ENCODE measurements around the gene PCDHGB1.
"Not testable (repeated sequence)": the region's sequence is repeated elsewhere in the genome, so short reads cannot be mapped to it uniquely, and the experiment has no call there.

Gene PCDHGB1

GRCh38 chr5:141373673-141374317 is 23.9 kb downstream of the PCDHGB1 start, which contains the start of gene PCDHGA6:
Gene PCDHGA6 (plus strand): TSS chr5:141373891. CDS start chr5:141374084, 193 bp downstream.
- no peaks in the 10 kb centered on the region for H3K36me3 ChIP-seq (ENCODE audit: control insufficient read depth, insufficient read depth, low read length)
- H3K27me3 ChIP-seq (replicated peaks; ENCODE audit: control insufficient read depth, insufficient read depth, low read length) = no peaks in the 10 kb centered on the region
- no peak for TF ChIP-seq CTCF (IDR thresholded peaks at IDR 0.05; ENCODE audit: insufficient read depth, low read length, poor library complexity, severe bottlenecking)
- no peak within 1 kb of the TSS for H3K4me3 ChIP-seq (replicated peaks; ENCODE audit: low read depth, low read length)
- no peak for DNase-seq (ENCODE audit: extremely low read depth, insufficient read length)

- Histone ChIP-seq H3K4me3 (replicated peaks; ENCODE audit: low read depth, low read length) (no peak overlapping the region), H3K27me3 (replicated peaks; ENCODE audit: control insufficient read depth, insufficient read depth, low read length) (no peaks in the 10 kb centered on the region), H3K36me3 (ENCODE audit: control insufficient read depth, insufficient read depth, low read length) (no peaks in the 10 kb centered on the region)
- DNase-seq (ENCODE audit: extremely low read depth, insufficient read length) = no peak
- no peak for TF ChIP-seq CTCF (IDR thresholded peaks at IDR 0.05; ENCODE audit: insufficient read depth, low read length, poor library complexity, severe bottlenecking)
Observed at GRCh38 chr5:141374627-141375026, 24.7 kb downstream of the PCDHGB1 start.

- not testable (repeated sequence) for H3K36me3 ChIP-seq (ENCODE audit: control insufficient read depth, insufficient read depth, low read length); H3K4me3 ChIP-seq (replicated peaks; ENCODE audit: low read depth, low read length); H3K27me3 ChIP-seq (replicated peaks; ENCODE audit: control insufficient read depth, insufficient read depth, low read length); DNase-seq (ENCODE audit: extremely low read depth, insufficient read length)
Observed at GRCh38 chr5:141375444-141376155, 25.7 kb downstream of the PCDHGB1 start.

GRCh38 chr5:141382469-141383294 is 32.8 kb downstream of the PCDHGB1 start, which contains the start of gene PCDHGA7:
Gene PCDHGA7 (plus strand): TSS chr5:141382742. CDS start chr5:141382900, 158 bp downstream.
- Histone ChIP-seq H3K36me3 (ENCODE audit: control insufficient read depth, insufficient read depth, low read length) (no peaks in the 10 kb centered on the region), H3K27me3 (replicated peaks; ENCODE audit: control insufficient read depth, insufficient read depth, low read length) (no peaks in the 10 kb centered on the region), H3K4me3 (replicated peaks; ENCODE audit: low read depth, low read length) (no peak within 1 kb of the TSS)
- DNase-seq (ENCODE audit: extremely low read depth, insufficient read length) = no peak
- no peak for TF ChIP-seq CTCF (IDR thresholded peaks at IDR 0.05; ENCODE audit: insufficient read depth, low read length, poor library complexity, severe bottlenecking)

GRCh38 chr5:141383345-141383744 is 33.4 kb downstream of the PCDHGB1 start:
- H3K4me3 ChIP-seq (replicated peaks; ENCODE audit: low read depth, low read length) = no peak overlapping the region
- TF ChIP-seq CTCF (IDR thresholded peaks at IDR 0.05; ENCODE audit: insufficient read depth, low read length, poor library complexity, severe bottlenecking) = no peak
- no peaks in the 10 kb centered on the region for H3K27me3 ChIP-seq (replicated peaks; ENCODE audit: control insufficient read depth, insufficient read depth, low read length)
- DNase-seq (ENCODE audit: extremely low read depth, insufficient read length) = no peak
- no peaks in the 10 kb centered on the region for H3K36me3 ChIP-seq (ENCODE audit: control insufficient read depth, insufficient read depth, low read length)

Measured in GM06990 (cell line).